HG03135 (cell line): ENCODE results near the gene CNKSR1.

Experiments used
- ATAC-seq: cut with Tn5 transposase; IDR thresholded peaks from one replicate; pipeline ENCODE4 v1.9.1; 2021; ENCODE audit warnings: mild to moderate bottlenecking, moderate library complexity; ENCODE audit not compliant: unreplicated experiment

The CNKSR1 gene, protein sequence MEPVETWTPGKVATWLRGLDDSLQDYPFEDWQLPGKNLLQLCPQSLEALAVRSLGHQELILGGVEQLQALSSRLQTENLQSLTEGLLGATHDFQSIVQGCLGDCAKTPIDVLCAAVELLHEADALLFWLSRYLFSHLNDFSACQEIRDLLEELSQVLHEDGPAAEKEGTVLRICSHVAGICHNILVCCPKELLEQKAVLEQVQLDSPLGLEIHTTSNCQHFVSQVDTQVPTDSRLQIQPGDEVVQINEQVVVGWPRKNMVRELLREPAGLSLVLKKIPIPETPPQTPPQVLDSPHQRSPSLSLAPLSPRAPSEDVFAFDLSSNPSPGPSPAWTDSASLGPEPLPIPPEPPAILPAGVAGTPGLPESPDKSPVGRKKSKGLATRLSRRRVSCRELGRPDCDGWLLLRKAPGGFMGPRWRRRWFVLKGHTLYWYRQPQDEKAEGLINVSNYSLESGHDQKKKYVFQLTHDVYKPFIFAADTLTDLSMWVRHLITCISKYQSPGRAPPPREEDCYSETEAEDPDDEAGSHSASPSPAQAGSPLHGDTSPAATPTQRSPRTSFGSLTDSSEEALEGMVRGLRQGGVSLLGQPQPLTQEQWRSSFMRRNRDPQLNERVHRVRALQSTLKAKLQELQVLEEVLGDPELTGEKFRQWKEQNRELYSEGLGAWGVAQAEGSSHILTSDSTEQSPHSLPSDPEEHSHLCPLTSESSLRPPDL

GRCh38 chr1:26177182-26177684, at the start of gene CNKSR1:
CNKSR1 (plus strand) TSS chr1:26177491; CDS start chr1:26177548, 57 bp downstream.
- ATAC-seq: no peak

- no peak for ATAC-seq
Observed at GRCh38 chr1:26129778-26130177, 47.5 kb upstream of the CNKSR1 start.

DNA sequence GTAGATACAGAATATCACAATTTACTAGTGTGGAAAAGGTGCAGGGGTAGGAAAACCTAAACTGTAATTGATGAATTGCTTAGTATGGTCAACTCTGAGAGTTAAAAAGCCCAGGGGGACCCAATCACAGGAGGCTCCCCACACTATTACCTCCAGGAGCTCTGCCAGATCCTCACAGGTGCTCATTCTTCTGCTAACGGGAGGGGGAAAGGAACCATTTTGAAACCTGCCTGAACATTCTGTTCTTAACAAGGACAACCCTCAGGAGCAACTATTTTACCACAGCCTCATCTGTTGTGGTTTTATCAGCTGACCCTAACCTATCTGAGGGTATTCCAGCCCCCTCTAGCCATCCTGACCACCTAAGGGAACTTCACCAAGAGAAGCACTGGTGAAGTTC, 46.6 kb upstream of the CNKSR1 start:
- ATAC-seq: no peak

DNA sequence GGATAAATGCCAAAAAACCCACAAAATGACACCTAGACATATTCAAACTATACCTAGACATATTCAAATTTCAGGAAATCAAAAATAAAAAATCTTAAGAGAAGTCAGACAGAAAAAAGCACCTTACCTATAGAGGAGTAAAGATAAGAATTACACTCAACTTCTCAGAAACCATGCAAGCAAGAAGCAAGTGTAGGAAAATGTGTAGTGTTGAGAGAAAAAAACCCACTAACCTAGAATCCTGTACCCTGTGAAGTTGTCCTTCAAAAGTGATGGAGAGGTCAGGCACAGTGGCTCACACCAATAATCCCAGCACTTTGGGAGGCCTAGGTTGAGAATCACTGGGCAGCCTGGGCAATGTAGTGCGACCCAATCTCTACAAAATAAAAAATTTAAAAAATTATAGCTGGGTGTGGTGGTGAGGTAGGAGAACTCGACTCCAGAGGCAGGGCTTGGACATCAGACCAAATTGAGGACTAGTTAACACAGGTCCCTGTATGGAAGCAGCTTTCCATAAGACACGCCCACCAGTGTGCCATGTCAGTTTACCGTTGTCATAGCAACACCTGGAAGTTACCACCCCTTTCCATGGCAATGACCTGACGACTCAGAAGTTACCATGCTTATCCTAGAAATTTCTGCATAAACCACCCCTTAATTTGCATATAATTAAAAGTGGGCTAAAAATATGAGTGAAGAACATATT, 45.0 kb upstream of the CNKSR1 start:
- ATAC-seq: no peak

DNA sequence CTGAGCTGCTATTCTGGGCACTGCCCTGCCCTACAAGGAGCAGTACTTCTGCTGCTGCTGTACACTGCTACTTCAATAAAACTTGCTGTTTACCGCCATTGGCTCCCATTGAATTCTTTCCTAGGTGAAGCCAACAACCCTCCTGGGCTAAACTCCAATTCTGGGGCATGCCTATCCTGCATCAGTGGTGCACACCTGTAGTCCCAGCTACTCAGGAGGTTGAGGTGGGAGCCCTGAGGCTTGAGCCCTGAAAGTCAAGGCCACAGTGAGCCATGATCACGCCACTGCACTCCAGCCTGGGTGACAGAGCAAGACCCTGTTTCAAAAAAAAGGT, 44.5 kb upstream of the CNKSR1 start:
- ATAC-seq: no peak

DNA sequence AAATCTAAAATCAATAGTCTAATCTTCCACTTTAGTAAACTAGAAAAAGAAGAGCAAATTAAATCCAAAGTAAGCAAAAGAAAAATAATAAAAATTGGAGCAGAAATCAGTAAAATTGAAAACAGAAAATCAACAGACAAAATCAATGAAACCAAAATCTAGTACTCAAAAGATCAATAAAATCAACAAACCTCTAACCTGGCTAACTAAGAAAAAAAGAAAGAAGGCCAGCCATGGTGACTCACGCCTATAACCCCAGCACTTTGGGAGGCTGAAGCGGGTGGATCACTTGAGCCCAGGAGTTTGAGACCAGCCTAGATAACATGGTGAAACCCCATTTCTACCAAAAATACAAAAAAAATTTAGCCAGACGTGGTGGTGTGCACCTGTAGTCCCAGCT, 42.8 kb upstream of the CNKSR1 start:
- ATAC-seq: no peak

DNA sequence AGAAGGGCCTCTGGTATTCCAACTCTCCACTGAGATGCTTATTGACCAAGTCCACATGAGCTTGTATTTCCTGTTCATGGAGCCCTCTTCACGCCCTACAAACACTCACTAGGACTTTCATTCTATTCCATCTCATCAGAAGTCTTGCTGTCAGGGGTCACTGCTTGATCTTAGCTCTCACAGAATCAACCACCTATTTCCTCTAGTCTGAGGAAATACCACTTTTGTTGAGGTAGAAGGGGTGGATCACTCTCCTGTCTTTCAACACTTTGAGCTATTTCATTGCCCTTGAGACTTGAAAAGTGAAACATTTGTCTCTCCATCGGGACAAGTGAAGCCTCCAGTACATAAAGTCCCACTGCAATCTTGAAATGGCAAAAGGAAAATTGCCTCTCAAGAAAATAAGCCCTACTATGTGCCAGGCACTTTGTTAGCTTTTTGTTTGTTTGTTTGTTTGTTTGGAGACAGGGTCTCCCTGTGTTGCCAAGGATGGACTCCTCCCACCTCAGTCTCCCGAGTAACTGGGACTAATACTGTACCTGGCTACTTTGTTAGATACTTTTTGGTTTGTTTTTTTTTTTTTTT, 38.2 kb upstream of the CNKSR1 start:
- ATAC-seq: no peak

DNA sequence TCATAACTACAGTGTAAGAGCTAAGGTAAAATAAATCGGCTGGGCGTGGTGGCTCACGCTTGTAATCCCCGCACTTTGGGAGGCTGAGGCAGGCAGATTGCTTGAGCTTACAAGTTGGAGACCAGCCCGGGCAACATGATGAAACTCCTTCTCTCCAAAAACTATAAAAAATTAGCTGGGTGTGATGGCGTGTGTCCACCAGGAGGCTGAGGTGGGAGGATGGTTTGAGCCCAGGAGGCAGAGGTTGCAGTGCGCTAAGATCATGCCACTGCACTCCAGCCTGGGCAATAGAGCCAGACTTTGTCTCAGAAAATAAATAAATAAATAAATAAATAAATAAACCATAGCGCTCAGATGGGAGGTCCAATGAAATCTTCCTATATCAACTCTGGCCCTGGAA, 35.1 kb upstream of the CNKSR1 start:
- no peak for ATAC-seq

- no peak for ATAC-seq
Observed at GRCh38 chr1:26145041-26145959, 32.0 kb upstream of the CNKSR1 start.

- no peak for ATAC-seq
Observed at GRCh38 chr1:26145960-26146294, 31.4 kb upstream of the CNKSR1 start.

- no peak for ATAC-seq
Observed at GRCh38 chr1:26148887-26149286, 28.4 kb upstream of the CNKSR1 start.

- no peak for ATAC-seq
Observed at GRCh38 chr1:26153966-26154532, 23.2 kb upstream of the CNKSR1 start.

- ATAC-seq: no peak
Observed at GRCh38 chr1:26154750-26155149, 22.5 kb upstream of the CNKSR1 start.

DNA sequence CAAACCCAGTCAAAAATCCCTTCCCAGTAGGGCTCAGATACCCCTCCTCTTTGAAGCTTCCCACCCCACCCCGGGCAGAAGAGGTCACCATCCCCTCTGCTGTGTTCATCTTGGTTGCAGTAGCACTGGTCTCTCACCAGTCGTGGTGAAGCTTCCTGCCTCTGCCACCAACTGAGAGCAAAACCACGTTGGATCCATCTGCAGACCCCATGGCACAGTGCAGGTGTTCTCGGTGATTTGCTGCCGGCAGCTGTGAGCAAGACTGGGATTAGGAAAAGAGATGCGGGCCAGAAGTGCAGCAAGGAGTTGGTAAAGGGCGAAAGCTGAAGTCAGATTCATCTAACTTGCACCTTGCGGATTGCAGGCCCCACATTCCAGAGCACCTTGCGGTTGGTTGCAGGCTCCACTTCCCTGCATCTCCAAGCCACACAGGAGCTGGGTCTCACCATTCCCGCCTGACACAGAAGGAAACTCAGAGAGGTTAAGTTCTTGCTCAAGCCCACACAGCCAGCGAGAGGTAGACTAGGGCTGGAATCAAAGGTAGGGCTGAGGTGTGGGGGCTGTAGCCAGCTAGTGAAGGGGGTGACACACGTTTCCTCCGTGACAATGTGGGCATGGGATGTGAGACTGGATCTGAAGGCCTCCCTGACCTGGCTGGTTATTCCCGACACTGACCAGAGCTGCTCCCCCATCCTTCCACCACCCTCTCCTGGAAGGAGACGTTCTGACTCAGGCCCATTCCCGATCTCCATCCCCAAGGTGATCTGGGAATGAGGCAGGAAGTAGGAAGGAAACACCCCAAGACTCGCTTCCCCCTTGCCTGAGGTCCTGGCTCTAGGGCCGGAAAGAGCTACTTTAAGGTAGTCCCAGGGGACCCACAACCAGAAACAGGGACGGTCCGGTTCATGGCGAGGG, 21.7 kb upstream of the CNKSR1 start:
- no peak for ATAC-seq

DNA sequence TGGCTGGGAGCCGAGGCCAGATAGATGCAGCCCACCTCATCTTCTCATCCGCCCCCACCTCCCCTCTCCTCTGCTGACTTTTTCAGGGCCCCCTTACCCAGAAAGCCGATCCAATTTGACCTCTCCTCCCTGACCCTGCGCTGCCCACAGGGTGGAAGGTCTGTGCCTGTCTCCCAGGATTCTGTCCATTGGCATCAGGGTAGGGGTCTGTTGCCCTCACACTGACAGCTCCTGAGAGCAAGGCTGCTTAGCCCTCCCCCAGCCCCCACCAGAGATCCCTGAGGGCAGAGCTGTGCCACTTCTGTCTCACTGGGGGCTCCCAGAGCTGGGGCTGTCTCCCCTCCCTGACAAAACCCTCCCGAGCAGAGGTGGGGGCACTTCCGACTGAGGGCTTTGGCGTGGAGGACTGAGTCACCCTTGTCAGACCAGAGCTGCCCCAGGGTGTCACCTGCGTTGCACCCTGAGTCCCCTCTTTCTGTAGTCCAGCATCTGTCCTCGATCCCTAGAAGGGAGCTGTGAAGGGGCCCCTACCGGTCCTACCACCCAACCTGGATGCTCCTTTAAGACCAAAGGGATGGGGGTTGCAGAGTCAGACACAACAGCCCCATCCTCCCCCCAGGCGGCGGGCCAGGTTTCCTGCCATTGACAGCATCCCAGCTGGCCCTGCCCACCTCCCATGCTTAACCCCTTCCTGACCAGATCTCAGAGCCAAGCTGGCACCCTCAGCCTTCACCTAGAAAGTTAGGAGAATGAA, 20.8 kb upstream of the CNKSR1 start:
- ATAC-seq: no peak

GRCh38 chr1:26158271-26158907, 18.9 kb upstream of the CNKSR1 start:
- ATAC-seq: no peak

DNA sequence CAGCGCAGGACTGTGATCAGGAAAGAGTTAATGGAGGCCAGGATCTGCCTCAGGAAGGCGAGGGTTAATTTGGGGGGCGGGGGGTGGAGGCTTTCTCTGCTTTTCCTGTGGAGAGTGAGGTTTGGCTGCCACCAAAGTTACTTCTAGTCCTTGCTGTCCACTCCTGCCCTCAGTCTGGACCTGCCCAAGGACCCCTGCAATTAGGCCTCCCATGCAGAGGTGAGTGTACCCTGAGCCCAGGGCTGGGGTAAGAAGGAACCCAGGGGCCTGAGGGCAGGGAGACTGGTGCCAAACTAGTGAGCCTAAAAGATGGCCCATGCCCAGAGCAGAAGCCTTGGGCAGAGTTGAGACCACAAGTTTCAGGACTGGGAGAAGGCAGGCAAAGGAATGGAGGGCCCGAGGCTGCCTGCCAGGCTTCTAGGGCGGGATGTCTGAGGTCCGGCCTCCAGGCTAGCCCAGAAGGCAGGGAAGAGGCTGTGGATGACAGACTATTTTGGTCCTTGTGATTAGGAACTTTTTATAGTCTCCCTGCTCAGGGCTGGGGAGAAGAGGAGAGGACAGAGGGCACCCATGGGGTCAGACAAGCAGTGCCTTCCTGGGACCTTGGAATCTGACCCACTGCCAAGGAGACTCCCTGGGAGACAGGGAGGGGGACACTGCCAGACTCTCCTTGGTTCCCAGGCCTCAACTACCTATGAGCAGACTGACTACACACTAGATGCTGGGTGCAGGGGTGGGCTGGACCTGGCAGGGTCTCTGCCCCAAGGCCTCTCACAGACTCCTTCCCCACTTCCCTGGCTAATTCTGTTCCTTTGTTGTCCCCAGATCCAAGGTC, 18.2 kb upstream of the CNKSR1 start, which contains the start of gene FAM110D:
FAM110D (plus strand) TSS at position 172 of the 835 bp plus-strand sequence. CDS start 2,213 bp downstream, outside the sequence.
- no peak for ATAC-seq
